ENCODE measurements around the gene CDCP1. TPM values are rescaled to one million over a fixed set of nuclear protein-coding genes. Genes with fewer than 3 reads are reported as not detected.
A peak's percentile ranks its signal among the peaks of the same experiment; 100 is the strongest.

CDCP1 gene
- total RNA-seq, 6 experiments from 2014 or later, result 0.78 to 2.1 (median 1.7) TPM

- no peaks in the 10 kb centered on the region for H3K27me3 Mint-ChIP-seq (ENCODE audit: insufficient read depth)
- H3K9me3 Mint-ChIP-seq, result no peaks in the 10 kb centered on the region
- H3K4me3 Mint-ChIP-seq, result no peak overlapping the region
- no peaks in the 10 kb centered on the region; the same call in 1 of the 2 replicates for H3K36me3 Mint-ChIP-seq (ENCODE audit: low read depth)
- DNase-seq, result no peak
- TF ChIP-seq, protein P1, sequence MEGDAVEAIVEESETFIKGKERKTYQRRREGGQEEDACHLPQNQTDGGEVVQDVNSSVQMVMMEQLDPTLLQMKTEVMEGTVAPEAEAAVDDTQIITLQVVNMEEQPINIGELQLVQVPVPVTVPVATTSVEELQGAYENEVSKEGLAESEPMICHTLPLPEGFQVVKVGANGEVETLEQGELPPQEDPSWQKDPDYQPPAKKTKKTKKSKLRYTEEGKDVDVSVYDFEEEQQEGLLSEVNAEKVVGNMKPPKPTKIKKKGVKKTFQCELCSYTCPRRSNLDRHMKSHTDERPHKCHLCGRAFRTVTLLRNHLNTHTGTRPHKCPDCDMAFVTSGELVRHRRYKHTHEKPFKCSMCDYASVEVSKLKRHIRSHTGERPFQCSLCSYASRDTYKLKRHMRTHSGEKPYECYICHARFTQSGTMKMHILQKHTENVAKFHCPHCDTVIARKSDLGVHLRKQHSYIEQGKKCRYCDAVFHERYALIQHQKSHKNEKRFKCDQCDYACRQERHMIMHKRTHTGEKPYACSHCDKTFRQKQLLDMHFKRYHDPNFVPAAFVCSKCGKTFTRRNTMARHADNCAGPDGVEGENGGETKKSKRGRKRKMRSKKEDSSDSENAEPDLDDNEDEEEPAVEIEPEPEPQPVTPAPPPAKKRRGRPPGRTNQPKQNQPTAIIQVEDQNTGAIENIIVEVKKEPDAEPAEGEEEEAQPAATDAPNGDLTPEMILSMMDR (IDR thresholded peaks at IDR 0.05), result no peak
- H3K27ac Mint-ChIP-seq, result no peak overlapping the region
- peaks cover 47% of the 10 kb centered on the region for H3K4me1 Mint-ChIP-seq (ENCODE audit: low read depth)
These were observed 104.5 kb downstream of the CDCP1 start for GRCh38 chr3:45041666-45042065.

DNA sequence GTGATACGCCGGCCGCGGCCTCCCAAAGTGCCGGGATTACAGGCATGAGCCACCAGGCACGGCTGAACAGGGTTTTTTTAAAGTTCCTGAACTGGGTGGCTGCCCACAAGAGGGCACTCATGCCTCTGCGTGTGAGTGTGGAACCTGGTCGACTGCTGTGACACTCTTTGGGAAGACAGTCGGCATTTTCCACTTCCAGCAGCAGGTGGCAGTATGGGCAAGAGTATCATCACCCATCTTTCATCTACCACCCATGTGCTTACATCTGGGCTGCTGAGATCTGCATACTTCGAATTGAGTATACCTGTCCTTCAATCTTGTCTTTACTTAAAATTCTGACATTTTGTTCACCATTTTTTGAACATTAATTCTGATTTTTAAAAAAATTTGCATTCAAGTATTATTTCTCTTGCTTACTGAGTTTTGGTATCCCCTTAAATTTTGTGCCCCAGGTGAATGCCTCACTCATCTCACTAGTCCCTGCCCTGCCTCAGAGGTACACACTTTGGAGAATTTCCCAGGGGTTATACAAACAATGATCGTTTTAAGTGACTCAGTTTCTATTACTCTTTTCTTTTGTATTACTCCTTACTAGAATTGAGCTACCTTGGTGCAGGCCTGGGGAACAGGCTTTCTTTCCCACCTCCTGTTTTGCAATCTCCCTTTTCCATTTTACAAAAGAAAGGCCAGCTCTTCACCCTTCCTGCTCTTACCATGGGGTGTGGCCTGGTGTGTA, 108.3 kb downstream of the CDCP1 start:
- Mint-ChIP-seq H3K36me3 (ENCODE audit: low read depth) (no peaks in the 10 kb centered on the region; the same call in 1 of the 2 replicates), H3K9me3 (no peaks in the 10 kb centered on the region), H3K4me1 (ENCODE audit: low read depth) (peaks cover 43% of the 10 kb centered on the region), H3K27me3 (ENCODE audit: insufficient read depth) (no peaks in the 10 kb centered on the region; the same call in none of the 2 replicates), H3K4me3 (no peak overlapping the region), H3K27ac (no peak overlapping the region)
- DNase-seq, result peak; percentile 91
- TF ChIP-seq, protein P1 (IDR thresholded peaks at IDR 0.05), result peak; percentile 96

- Mint-ChIP-seq H3K4me3 (peak overlapping the region; percentile 84), H3K9me3 (no peaks in the 10 kb centered on the region)
- no peak for DNase-seq
These were observed 110.5 kb downstream of the CDCP1 start for GRCh38 chr3:45035441-45036301.

DNA sequence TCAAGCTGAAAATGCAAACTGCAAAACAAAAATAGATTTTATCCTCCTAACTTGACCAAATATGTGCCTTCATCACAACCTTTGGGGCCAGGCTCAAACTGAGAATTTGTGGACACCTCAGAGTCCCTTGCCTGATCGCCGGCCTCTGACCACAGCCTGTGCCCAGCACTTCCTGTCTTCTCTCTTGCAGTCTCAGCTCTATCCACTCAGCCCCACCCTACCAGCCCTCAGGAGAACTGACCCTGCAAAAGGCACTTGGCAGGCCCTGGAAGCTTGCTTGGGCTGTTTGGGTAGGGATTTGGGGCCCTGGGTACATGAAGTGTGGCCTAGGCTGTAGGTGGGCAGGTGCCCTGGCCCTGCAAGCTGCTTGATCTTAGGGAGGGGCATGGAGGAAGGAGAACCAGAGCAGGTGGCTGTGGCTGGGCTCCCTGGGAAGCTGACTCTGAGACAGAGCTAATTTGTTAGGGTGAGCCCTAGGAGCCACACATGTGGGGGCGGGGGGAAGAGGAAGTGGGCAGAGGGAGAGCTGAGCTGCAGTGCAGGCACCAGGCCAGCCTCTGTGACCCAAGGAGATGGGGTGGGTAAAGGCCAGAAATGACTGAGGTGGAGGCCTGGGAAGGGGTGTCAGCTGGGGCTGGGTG, 111.4 kb downstream of the CDCP1 start:
- TF ChIP-seq, protein P1 (IDR thresholded peaks at IDR 0.05), result no peak
- H3K27me3 Mint-ChIP-seq (ENCODE audit: insufficient read depth), result no peaks in the 10 kb centered on the region; the same call in none of the 2 replicates
- H3K4me3 Mint-ChIP-seq, result no peak overlapping the region
- H3K36me3 Mint-ChIP-seq (ENCODE audit: low read depth), result no peaks in the 10 kb centered on the region
- H3K4me1 Mint-ChIP-seq (ENCODE audit: low read depth), result peaks cover 20% of the 10 kb centered on the region
- no peak overlapping the region for H3K27ac Mint-ChIP-seq
- no peaks in the 10 kb centered on the region for H3K9me3 Mint-ChIP-seq
- DNase-seq, result no peak

More at GRCh38 chr3:45035441-45036301, 110.5 kb downstream of the CDCP1 start:
- Mint-ChIP-seq H3K27ac (peak overlapping the region; percentile 47), H3K27me3 (ENCODE audit: insufficient read depth) (no peaks in the 10 kb centered on the region; the same call in none of the 2 replicates), H3K4me1 (ENCODE audit: low read depth) (peaks cover 21% of the 10 kb centered on the region), H3K36me3 (ENCODE audit: low read depth) (no peaks in the 10 kb centered on the region)
- TF ChIP-seq, protein P1 (IDR thresholded peaks at IDR 0.05), result peak; percentile 27; the same call in 1 of the 2 replicates

GRCh38 chr3:45033791-45034190, 112.4 kb downstream of the CDCP1 start:
- H3K27me3 Mint-ChIP-seq (ENCODE audit: insufficient read depth), result no peaks in the 10 kb centered on the region; the same call in none of the 2 replicates
- no peaks in the 10 kb centered on the region for H3K36me3 Mint-ChIP-seq (ENCODE audit: low read depth)
- H3K4me1 Mint-ChIP-seq (ENCODE audit: low read depth), result peaks cover 27% of the 10 kb centered on the region
- DNase-seq, result no peak
- H3K27ac Mint-ChIP-seq, result no peak overlapping the region
- H3K9me3 Mint-ChIP-seq, result no peaks in the 10 kb centered on the region
- no peak overlapping the region for H3K4me3 Mint-ChIP-seq
- TF ChIP-seq, protein P1 (IDR thresholded peaks at IDR 0.05), result no peak

Data from HFFc6 (cell line).